Measurements from ENCODE around the gene UBE2M. TPM values are rescaled to one million over a fixed set of nuclear protein-coding genes. Genes with fewer than 3 reads are reported as not detected.

UBE2M gene
- total RNA-seq, 2 donors from 2014 or later, result 30.9 to 38.8 TPM

DNA sequence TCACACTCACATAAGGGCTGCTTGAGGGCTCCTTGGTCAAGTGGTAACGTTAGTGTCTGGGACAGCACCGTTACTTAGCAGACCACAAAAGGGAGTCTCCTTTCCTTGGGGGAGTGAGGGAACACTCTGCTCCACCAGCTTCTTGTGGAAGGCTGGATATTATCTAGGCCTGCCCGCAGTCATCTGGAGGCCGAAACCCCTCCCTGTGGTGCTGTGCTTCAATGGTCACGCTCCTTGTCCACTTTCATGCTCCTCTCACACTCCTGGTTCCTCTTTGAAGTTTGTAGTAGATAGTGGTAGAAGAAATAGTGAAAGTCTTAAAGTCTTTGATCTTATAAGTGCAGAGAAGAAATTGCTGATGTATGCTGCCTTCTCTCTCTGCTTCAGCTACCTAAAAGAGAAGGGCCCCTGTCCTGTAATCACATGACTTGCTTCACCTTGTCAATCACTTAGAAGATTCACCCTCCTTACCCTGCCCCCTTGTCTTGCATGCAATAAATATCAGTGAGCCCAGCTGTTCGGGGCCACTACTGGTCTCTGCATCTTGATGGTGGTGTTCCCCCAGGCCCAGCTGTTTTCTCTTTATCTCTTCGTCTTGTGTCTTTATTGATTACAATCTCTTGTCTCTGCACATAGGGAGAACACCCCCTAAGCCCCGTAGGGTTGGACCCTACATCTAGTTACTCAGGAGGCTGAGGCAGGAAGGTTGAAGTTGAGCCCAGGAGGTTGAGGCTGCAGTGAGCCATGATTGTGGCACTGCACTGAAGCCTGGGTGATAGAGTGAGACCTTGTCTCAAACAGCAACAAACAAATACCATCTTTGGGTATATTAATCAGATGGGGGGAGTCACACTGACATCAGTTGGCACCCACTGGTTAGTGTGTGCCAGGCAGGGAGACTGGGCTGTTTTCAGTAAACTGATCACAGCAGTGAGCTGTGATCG is 26.4 kb upstream of the UBE2M start:
- no peaks in the 10 kb centered on the region for H3K27me3 ChIP-seq
- H3K4me3 ChIP-seq, result no peak overlapping the region
- H3K27ac ChIP-seq, result no peak overlapping the region
- TF ChIP-seq, protein P1, sequence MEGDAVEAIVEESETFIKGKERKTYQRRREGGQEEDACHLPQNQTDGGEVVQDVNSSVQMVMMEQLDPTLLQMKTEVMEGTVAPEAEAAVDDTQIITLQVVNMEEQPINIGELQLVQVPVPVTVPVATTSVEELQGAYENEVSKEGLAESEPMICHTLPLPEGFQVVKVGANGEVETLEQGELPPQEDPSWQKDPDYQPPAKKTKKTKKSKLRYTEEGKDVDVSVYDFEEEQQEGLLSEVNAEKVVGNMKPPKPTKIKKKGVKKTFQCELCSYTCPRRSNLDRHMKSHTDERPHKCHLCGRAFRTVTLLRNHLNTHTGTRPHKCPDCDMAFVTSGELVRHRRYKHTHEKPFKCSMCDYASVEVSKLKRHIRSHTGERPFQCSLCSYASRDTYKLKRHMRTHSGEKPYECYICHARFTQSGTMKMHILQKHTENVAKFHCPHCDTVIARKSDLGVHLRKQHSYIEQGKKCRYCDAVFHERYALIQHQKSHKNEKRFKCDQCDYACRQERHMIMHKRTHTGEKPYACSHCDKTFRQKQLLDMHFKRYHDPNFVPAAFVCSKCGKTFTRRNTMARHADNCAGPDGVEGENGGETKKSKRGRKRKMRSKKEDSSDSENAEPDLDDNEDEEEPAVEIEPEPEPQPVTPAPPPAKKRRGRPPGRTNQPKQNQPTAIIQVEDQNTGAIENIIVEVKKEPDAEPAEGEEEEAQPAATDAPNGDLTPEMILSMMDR (IDR thresholded peaks at IDR 0.05), result no peak
- H3K9me3 ChIP-seq, result no peaks in the 10 kb centered on the region
- H3K4me1 ChIP-seq, result peaks cover 0 to 11% of the 10 kb centered on the region in 2 donors
- peaks cover 29% of the 10 kb centered on the region for H3K36me3 ChIP-seq
- DNase-seq (ENCODE audit: low spot score), result peak; percentile 44

DNA sequence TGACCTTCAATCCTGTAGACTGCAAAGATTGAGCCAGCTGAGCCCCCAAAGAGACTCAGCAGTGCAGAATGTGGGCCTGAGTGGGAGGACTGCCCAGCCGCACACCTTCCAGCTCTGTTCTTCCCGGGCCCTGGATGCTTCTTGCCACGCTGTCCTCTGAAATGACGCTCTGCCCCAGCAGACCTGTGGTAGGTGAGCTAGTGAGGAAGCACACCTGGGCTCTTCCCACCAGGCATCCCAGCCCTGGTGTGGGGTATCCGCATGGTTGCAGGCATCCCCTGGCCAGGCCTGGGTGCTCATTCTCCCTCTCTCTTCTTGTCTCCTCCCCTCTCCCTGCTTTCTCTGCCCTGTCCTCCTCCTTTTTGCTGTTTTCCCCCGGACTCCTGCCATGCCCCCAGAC is 24.6 kb upstream of the UBE2M start:
- Histone ChIP-seq H3K36me3 (peaks cover 29% of the 10 kb centered on the region), H3K4me3 (no peak overlapping the region), H3K9me3 (no peaks in the 10 kb centered on the region), H3K27ac (no peak overlapping the region), H3K27me3 (no peaks in the 10 kb centered on the region), H3K4me1 (peaks cover 0 to 11% of the 10 kb centered on the region in 2 donors)
- peak; percentile 47 for DNase-seq (ENCODE audit: low spot score)
- TF ChIP-seq, protein P1 (IDR thresholded peaks at IDR 0.05), result no peak

DNA sequence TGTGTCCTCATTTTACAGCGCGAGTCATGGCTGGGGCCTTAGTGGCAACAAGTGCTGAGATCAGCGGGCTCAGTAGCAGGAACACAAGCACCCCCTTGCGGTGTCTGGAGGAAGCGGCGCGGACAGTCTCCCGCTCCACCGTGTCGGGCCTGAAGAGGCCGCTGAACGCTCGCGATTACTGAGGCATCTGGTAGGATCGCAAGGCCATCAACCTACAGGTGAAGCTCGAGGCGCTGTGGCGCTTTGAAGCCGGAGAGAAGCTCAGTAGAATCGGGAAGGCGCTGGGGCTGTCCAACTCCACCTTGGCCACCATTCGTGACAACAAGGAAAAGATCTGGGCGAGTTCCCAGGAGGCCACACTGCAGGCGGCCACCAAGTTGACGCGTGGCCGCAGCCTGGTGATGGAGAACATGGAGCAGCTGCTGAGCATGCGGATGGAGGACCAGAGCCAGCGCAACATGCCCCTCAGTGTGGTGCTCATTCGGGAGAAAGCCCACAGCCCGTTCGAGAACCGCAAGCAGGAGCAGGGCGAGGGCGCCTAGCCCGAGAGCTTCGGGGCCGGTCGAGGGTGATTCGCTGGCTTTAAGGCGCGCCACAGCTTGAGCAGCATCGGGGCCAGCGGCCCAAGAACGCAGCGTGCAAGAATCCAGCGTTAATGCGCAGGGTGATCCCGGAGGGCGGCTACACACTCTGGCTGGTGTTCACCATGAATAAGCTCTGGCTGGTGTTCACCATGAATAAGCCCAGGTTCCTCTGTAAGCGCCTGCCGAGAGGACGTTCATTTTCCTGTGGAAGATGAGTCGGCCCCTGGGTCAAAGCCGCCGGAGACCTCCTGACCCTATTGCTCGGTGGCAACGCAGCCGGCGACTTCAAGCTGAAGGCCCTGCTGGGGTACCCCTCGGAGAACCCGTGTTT is 23.1 kb upstream of the UBE2M start:
- Histone ChIP-seq H3K27ac (peak overlapping the region; percentile 64), H3K36me3 (peaks cover 29% of the 10 kb centered on the region), H3K4me3 (no peak overlapping the region), H3K9me3 (no peaks in the 10 kb centered on the region), H3K4me1 (peaks cover 0 to 11% of the 10 kb centered on the region in 2 donors), H3K27me3 (no peaks in the 10 kb centered on the region)
- DNase-seq (ENCODE audit: low spot score), result peak; percentile 92
- TF ChIP-seq, protein P1 (IDR thresholded peaks at IDR 0.05), result peak; percentile 83 to 93

DNA sequence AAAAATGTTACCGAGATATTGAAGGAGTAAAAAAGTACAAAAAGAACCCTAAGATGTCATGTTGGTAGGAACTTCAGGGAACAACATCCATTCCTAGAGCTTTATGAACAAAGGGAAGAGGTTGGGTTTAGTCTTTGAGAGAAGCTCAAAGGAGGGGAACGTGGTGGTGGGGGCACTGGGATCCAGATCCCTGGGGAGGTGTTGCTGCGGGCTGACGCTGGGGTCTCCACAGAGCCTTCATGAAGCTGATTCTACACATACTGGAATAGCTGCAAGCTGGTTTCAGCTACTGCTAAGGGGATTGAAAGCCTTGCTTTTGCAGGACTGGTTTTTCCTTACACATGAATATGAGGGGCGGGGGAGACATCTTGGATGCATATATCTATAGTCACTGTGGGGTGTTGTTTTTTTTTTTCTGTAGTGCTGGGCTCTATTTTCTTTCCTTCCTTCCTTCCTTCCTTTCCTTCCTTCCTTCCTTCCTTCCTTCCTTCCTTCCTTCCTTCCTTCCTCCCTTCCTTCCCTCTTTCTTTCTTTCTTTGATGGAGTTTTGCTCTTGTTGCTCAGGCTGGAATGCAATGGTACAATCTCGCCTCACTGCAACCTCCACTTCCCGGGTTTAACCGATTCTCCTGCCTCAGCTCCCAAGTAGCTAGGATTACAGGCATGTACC is 21.2 kb upstream of the UBE2M start:
- Histone ChIP-seq H3K36me3 (peaks cover 29% of the 10 kb centered on the region), H3K27me3 (no peaks in the 10 kb centered on the region), H3K4me3 (no peak overlapping the region), H3K27ac (no peak overlapping the region), H3K9me3 (no peaks in the 10 kb centered on the region), H3K4me1 (peaks cover 0 to 12% of the 10 kb centered on the region in 2 donors)
- TF ChIP-seq, protein P1 (IDR thresholded peaks at IDR 0.05), result no peak
- no peak for DNase-seq (ENCODE audit: low spot score)
